Measurements from ENCODE around the gene CCDC87.

DNA sequence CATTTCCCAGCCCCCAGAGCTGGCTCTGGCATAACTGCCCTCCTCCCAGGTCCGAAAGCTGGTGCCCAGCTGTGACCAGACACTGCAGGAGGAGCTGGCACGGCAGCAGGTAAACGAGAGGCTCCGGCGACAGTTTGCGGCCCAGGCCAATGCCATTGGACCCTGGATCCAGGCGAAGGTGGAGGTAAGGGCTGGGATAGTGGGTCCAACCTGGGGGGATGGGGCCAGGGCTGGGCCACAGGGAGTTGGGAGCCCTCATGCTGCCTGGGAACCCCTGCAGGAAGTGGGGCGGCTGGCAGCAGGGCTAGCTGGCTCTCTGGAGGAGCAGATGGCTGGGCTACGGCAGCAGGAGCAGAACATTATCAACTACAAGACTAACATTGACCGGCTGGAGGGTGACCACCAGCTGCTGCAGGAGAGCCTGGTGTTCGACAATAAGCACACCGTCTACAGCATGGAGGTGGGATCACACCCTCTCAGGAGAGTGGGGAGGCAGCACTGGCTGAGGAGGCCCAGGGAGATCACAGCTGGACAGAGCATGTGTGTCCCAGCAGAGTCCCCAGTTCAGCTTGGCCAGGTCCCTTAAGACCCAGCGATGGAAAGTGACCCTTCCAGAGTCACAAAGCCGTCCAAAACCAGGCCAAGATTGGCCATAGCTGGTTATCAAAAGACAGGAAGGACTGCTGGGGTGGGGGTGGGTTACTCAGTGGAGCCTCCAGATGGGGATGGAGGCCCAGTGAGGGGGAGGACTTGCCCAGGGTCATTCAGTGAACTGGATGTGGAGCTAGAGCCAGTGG lies 31.5 kb downstream of the CCDC87 start:
- TF ChIP-seq CTCF (conservative IDR thresholded peaks at IDR 0.05; ENCODE audit: low read length) (no peak), EZH2phosphoT487 (IDR thresholded peaks at IDR 0.05; ENCODE audit: borderline replicate concordance) (no peak)

Measured in Loucy (cell line).